GDM1 (cell line): ENCODE data around the gene AFG3L2.

Experiments
- DNase-seq: peaks from one replicate; lab custom pipeline; 2025; lab: John Stamatoyannopoulos, UW

The AFG3L2 gene

DNA sequence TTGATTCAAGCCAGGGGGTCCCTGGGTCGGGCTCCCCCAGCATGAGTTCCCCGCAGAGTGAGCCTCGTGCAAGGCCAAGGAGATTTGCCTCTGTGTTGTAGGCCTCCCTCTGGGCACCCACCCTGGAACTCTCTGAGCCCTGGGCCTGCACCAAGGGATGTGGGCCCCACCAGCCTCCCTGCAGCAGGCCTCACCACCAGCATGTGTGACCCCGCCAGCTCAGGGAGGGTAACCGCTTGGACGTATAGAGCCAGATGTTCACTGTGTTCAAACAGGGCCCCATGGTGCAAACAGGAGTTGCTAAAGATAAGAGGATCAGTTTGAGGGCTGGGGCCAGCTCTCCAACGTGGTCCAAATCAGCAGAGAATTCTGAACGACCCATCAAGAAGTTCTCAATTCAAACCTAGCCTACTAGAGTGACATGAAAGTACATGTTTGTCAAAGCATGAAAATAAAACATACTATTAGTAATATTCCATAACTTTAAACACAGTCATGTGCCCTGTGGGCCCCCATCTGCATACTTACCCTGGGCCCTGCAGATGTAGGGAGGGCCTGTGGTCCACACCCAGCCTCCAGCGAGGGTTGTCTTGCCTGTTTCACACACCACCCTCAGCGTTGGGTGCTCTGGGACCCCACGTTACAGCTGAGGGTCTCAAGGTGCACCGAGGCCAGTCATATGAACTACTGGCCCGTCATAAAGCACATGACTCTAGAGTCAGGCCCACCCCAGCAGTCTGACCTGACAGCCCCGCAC is 74.5 kb downstream of the AFG3L2 start:
- DNase-seq = no peak

GRCh38 chr18:12301263-12302005 is 75.6 kb downstream of the AFG3L2 start:
- DNase-seq = no peak

DNA sequence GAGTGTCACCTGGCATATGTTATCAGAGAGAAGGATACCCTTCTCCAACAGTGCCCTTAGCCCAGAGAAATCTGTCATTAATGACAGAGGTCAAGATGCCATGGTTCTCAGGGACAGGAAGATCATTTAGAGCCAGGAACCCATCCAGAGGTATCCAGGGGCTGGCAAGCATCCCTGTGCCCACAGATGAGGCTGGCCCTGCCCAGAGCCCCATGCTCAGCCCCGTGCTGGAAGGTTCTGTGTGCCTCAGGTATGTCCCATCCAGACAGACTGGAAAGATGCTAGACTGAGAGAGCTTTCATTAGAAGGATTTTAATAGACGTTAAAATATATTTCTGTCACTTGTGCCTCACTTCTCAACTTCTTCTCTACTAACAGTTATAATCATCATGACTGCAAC is 77.2 kb downstream of the AFG3L2 start:
- DNase-seq = no peak

DNA sequence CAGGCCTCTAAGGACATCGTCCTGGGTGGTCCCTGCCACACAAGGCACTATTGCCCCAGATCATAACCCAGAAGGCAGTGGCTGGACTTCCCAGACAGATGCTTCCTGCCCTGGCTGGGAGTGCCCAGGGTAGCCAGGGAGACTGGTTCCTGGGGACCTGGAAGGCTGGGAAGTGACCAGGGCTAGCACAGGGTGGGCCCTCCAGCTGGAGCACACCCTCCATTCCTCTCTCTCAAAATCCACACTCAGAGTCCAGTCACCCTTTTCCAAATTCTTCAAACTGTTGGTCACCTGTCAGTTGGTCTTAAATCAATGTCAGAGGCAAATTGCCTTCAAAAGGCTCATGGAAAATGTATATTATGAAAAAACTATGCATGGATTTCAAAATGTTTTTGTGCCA is 80.6 kb downstream of the AFG3L2 start:
- no peak for DNase-seq

DNA sequence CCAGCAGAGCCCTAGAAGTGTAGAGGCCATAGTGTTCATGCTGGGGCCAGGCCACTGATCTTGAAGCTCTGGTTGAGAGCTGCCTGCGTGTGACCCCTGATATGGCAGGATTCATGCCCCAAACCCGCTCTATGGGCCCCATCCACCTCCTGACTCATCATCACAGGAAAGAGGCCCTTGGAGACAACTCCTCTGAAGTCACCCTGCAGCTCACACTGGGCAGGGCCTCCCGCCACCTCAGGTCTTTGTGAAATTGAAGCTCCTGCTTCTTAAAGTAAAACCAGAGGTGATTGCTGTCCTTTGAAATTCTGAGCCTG is 81.0 kb downstream of the AFG3L2 start:
- DNase-seq = no peak

DNA sequence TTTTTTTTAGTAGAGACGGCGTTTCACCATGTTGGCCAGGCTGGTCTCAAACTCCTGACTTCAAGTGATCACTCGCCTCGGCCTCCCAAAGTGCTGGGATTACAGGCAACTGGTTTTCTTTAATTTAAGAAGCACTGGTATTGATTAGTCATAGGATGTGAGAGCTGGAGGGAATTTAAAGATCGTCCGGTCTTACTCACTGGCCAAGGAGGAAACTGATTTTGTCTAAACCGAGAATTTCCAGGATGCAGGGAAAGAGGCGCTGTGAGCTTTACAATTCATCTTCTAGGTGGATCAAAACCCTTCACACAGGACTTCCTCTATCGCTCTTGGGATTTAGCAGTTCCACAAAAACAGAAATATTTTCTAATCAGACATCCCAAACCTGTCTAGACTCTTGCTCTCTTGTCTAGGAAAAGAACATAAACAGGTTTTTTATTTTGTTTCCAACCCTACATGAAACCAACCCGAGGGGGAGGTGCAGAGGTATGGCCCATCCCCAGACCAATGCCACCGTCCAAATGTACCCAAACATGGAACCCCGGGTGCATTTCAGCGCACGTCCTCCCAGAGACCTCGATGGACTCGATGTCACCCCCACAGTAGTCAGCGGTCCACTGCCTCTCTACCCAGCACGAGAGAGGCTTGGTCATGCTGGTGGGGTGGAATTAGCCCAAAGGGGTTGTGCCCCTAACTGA is 81.5 kb downstream of the AFG3L2 start:
- no peak for DNase-seq

DNA sequence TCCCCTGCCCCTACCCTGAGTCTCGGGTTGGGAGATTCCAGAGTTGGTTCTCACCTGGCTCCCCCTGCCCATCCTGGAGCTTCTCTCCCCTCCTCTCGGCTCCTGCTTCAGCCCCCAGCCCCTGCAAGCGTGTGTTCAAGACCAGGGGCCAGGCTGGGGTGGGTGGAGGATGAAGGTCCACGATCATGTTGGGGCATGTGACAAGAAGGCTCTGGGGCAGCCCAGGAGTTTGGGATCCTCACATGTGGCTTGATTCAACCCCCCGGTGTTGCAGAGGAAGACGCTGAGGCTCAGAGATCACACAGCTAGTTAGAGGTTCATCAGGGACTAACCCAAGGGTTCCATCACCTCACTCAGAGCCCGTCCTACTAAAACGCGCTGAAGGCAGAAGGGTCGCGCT is 83.2 kb downstream of the AFG3L2 start:
- no peak for DNase-seq

- DNase-seq = no peak
These were observed 85.3 kb downstream of the AFG3L2 start for GRCh38 chr18:12291690-12292089.

DNA sequence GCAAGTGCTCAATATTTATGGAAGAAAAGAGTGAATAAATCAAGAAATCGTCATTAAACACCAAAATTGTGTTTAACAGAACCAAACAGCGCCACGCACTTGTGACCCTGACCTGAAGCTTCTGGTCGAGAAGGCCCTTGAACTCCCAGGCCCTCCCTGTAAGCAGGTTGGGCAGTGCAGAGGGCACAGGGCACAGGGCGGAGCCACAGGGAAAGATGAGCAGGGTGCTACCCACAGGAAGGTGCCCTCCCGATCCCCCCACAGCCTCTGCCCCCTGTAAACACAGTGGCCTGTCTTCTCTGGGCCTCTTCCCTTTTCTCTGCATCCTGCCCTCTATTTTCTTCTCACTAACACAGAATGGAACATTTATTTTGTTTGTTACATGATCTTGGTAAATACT is 85.9 kb downstream of the AFG3L2 start:
- DNase-seq = no peak

DNA sequence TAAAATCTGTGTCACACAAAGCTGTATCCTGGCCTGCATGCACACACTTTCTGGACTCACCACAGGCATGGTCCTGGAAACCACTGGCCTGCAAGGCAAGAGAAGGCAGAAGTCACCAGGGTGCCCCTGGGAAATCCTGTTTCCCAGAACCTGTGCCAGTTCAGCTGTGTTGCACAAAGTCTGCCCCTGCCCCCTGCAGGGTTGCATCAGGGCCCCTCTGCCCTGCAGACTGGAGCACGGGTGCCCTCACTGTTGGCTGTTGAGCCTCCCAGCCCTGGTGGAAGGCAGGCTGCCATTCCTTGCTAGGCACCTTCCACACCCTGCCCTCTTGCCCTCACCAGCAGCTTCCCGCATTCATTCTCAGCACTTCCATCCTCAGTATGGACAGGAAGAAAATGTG is 86.9 kb downstream of the AFG3L2 start:
- no peak for DNase-seq

- DNase-seq = no peak
These were observed 88.6 kb downstream of the AFG3L2 start for GRCh38 chr18:12288403-12288755.

GRCh38 chr18:12287684-12288402 is 89.2 kb downstream of the AFG3L2 start:
- DNase-seq = no peak

DNA sequence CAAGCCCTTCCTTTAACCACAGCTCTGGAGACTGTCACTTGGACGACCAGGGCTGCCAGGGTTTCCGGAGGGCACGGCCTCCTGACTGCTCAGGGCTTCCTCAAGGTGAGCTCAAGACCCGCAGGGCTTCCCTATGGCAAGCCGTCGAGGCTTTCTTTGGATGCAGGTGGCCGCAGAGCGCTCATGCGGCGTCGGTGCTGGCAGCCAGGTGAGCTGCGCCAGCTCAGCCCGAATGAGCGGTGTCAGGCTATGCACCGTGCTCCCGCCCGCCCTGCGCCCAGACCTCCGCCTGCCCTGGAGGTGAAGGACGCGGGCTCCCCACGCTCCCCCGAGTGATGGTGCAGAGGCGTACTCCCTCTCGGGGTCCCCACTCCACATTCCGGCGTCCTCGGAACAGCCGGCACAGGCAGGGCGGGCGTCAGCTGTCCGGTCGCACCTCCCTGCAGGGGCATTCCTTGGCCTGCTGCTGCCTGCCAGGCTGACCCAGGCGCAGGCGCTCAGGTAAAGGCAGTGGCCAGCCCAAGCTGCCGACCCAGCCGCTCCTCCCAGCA is 89.8 kb downstream of the AFG3L2 start:
- no peak for DNase-seq

DNA sequence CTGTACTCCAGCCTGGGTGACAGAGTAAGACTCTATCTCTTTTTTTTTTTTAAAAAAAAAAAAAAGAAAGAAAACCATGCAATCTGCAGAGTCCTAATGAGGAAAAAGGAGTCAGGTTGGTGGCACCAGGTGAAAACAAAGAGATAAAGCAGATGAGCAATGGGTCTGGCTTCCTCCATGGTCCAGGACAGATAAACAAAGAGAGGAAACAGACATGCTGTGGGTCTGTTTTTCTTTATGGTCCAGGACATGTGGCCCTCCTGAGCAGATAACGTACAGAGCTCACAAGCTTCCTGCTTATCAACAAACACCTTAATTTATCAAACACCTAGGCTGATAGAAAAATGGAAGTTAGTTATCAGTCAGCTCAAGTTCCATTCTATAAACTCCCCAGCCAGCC is 93.4 kb downstream of the AFG3L2 start:
- DNase-seq = no peak

GRCh38 chr18:12283256-12283655 is 93.8 kb downstream of the AFG3L2 start:
- no peak for DNase-seq

DNA sequence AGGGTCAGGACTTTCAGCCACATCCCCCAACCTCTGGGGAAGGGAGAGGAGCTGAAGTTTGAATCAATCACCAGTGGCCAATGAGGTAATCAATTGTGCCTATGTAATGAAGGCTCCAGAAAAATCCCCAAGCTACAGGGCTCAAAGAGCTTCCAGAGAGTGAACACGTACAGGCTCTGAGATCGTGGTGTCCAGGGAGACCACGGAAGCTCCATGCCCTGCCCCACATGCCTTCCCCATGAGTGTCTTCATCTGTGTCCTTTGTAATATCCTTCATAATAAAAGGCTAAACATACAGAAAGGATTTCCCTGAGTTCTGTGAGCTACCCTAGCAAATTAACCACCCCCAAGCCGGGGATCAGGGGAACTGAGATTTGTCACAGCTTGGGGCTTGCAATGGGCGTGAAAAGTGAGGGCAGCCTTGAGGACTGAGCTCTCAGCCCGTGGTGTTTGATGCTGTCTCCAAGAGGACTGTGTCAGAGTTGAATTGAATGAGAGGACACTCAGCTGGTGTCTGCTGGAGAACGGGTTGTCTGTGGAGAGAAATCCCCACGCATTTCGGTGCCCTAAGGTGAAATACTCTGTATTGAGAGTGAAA is 94.5 kb downstream of the AFG3L2 start:
- DNase-seq = no peak

DNA sequence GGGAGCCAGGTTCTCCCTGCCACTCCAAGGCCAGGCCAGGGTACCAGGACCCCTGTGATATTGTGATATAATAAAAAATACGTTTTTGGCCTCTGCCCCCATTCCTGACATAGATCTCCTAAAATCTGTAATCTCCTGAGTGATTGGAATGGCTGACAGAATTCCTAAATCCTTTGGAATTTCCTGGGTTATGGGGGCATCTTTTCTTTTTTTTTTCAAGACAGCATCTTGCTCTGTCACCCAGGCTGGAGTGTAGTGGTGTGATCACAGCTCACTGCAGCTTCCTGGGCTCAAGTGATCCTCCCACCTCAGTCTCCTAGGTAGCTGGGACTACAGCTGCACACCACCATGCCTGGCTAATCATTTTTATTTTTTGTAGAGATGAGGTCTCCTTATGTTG is 95.2 kb downstream of the AFG3L2 start:
- no peak for DNase-seq

- no peak for DNase-seq
These were observed 97.1 kb downstream of the AFG3L2 start for GRCh38 chr18:12279781-12280531.
